ENCODE results near the gene ABCC8.

ABCC8 gene

DNA sequence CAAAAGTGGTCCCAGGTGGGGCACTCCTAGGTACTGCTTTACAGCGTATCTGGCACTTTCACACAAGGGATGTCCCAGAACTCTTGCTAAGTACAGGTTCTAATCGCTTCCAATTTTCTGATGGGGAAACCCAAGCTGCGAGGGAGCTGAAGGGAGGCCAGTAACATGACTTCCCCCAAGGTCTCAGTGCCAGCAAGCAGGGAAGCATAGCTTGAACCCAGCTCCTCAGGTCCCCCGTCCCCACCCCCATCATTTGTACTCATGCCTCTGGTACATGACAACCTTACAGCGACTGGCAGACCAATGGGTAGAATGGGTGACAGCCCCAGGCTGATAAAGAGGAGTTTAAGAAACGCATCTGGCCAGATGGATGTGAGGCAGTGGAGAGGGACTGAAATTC, 716 bp upstream of the ABCC8 start:
- FAIRE-seq: no peak
- TF ChIP-seq POU2F2 (IDR thresholded peaks at IDR 0.05; ENCODE audit: low read depth, low read length) (no peak), PAX5 (IDR thresholded peaks at IDR 0.05; ENCODE audit: insufficient read depth, low read length, severe bottlenecking) (no peak), TAF1 (IDR thresholded peaks at IDR 0.05; ENCODE audit: low read depth, low read length) (no peak), SPI1 (IDR thresholded peaks at IDR 0.05; ENCODE audit: low read depth, low read length) (no peak), POLR2A (IDR thresholded peaks at IDR 0.05; ENCODE audit: low read depth, low read length) (no peak), POLR2AphosphoS5 (IDR thresholded peaks at IDR 0.05; ENCODE audit: low read depth, low read length) (no peak)

GRCh38 chr11:17477084-17477333, 364 bp upstream of the ABCC8 start:
- no peak for FAIRE-seq
- no peak for DNase-seq (ENCODE audit: insufficient read length, low spot score)
- no peak for TF ChIP-seq PAX5 (IDR thresholded peaks at IDR 0.05; ENCODE audit: insufficient read depth, low read length, severe bottlenecking)
- TF ChIP-seq POLR2AphosphoS5 (IDR thresholded peaks at IDR 0.05; ENCODE audit: low read depth, low read length): no peak
- no peak for TF ChIP-seq POLR2A (IDR thresholded peaks at IDR 0.05; ENCODE audit: low read depth, low read length)
- TF ChIP-seq TAF1 (IDR thresholded peaks at IDR 0.05; ENCODE audit: low read depth, low read length): no peak
- TF ChIP-seq SPI1 (IDR thresholded peaks at IDR 0.05; ENCODE audit: low read depth, low read length): no peak
- TF ChIP-seq POU2F2 (IDR thresholded peaks at IDR 0.05; ENCODE audit: low read depth, low read length): no peak

More for the DNA sequence above, 716 bp upstream of the ABCC8 start:
- no peak for DNase-seq (ENCODE audit: insufficient read length, low spot score)

DNA sequence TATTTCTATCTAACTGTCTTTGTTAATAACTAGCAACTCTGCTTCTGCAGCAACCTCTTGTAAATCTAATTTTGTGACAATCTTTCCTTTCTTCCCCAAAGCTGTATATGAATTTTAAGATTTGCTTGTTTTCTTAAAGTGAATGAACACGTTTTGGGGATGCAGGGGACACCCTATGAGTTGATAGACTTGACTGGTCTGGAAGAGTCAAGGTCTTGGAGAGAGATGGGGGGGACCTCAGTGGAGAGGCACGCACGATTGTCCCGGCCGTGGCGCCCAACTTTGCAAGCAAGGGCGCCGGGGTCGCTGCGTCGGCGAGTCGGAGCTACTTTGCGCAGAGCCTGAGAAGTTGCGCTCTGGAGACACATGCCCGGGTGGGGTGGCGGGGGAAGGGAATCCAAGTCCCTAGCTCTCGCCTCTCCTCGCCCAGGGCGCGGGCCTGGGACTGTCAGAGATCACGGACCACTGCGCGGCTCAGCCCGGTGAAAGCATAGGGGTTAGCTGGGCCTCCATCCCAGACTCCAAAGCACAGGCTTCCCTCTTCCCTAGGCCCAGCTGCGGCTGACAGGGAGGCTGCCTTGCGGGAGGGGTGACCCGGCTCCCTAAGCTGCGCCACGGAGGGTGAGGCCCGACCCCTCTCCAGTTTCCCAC, 854 bp downstream of the ABCC8 start:
- FAIRE-seq (no peak), DNase-seq (ENCODE audit: insufficient read length, low spot score) (no peak)
- TF ChIP-seq TAF1 (IDR thresholded peaks at IDR 0.05; ENCODE audit: low read depth, low read length): no peak
- no peak for TF ChIP-seq POLR2AphosphoS5 (IDR thresholded peaks at IDR 0.05; ENCODE audit: low read depth, low read length)
- no peak for TF ChIP-seq POLR2A (IDR thresholded peaks at IDR 0.05; ENCODE audit: low read depth, low read length)
- no peak for TF ChIP-seq SPI1 (IDR thresholded peaks at IDR 0.05; ENCODE audit: low read depth, low read length)
- TF ChIP-seq POU2F2 (IDR thresholded peaks at IDR 0.05; ENCODE audit: low read depth, low read length): no peak
- no peak for TF ChIP-seq PAX5 (IDR thresholded peaks at IDR 0.05; ENCODE audit: insufficient read depth, low read length, severe bottlenecking)

DNA sequence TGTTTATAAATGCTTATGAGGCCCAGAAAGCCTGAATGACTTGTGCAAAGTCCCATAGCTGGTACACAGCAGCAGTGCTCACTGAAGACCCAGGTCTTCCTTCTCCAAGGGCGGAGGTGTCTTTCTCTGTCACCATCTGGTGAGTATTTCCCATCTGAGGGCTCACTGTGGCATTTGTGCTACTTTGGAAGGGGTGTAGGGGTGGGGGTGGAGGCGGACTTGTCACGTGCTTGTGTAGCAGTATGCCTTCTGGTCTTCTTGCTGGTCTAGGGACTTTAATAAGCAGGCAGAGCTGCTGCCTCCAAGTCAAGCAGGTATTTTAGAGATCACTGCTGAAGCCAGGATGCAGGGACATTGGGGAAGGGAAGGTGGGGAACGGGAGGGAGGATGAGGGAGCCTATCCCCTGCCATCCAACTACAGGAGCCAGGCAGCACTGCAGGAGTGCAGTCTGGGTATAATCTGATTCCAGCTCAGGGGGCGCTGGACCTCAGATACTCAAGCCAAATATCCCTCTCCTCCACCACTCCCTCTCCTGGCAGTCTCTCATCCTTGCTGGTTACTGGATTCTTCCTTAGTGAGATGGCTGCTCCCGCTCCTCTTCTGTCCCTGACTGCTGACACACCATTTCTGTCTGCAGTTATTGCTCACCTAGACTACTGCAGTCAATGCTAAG, 3.4 kb downstream of the ABCC8 start:
- DNase-seq (ENCODE audit: insufficient read length, low spot score): no peak
- TF ChIP-seq TAF1 (IDR thresholded peaks at IDR 0.05; ENCODE audit: low read depth, low read length) (no peak), POLR2AphosphoS5 (IDR thresholded peaks at IDR 0.05; ENCODE audit: low read depth, low read length) (no peak), SPI1 (IDR thresholded peaks at IDR 0.05; ENCODE audit: low read depth, low read length) (no peak), POU2F2 (IDR thresholded peaks at IDR 0.05; ENCODE audit: low read depth, low read length) (no peak), POLR2A (IDR thresholded peaks at IDR 0.05; ENCODE audit: low read depth, low read length) (no peak), PAX5 (IDR thresholded peaks at IDR 0.05; ENCODE audit: insufficient read depth, low read length, severe bottlenecking) (no peak)
- no peak for FAIRE-seq

DNA sequence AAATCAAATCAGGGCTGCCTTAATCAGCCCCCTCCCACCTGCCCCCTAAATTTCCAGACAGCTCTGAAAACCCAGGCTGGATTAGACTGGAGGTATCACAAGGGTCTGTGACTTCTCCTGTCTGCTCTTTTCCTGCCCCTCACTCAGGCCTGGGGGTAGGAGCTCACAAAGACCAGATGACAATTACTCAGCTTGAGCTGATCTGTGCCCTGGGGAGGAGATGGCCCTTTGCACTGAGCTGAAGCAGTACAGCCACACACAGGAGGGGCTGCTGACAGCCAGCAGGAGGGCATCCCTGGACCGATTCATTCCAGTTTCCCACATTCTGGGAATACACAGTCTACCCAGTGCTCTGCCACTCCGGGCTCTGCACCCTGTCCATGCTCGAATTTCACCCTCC, 4.2 kb downstream of the ABCC8 start:
- TF ChIP-seq POLR2AphosphoS5 (IDR thresholded peaks at IDR 0.05; ENCODE audit: low read depth, low read length) (no peak), TAF1 (IDR thresholded peaks at IDR 0.05; ENCODE audit: low read depth, low read length) (no peak), POLR2A (IDR thresholded peaks at IDR 0.05; ENCODE audit: low read depth, low read length) (no peak), SPI1 (IDR thresholded peaks at IDR 0.05; ENCODE audit: low read depth, low read length) (no peak), PAX5 (IDR thresholded peaks at IDR 0.05; ENCODE audit: insufficient read depth, low read length, severe bottlenecking) (no peak), POU2F2 (IDR thresholded peaks at IDR 0.05; ENCODE audit: low read depth, low read length) (no peak)
- DNase-seq (ENCODE audit: insufficient read length, low spot score) (no peak), FAIRE-seq (no peak)

GRCh38 chr11:17471501-17471900, 5.1 kb downstream of the ABCC8 start:
- FAIRE-seq: no peak
- TF ChIP-seq TAF1 (IDR thresholded peaks at IDR 0.05; ENCODE audit: low read depth, low read length) (no peak), PAX5 (IDR thresholded peaks at IDR 0.05; ENCODE audit: insufficient read depth, low read length, severe bottlenecking) (no peak), POLR2A (IDR thresholded peaks at IDR 0.05; ENCODE audit: low read depth, low read length) (no peak)
- DNase-seq (ENCODE audit: insufficient read length, low spot score): no peak

- no peak for FAIRE-seq
- no peak for DNase-seq (ENCODE audit: insufficient read length, low spot score)
- TF ChIP-seq TAF1 (IDR thresholded peaks at IDR 0.05; ENCODE audit: low read depth, low read length) (no peak), PAX5 (IDR thresholded peaks at IDR 0.05; ENCODE audit: insufficient read depth, low read length, severe bottlenecking) (no peak), POU2F2 (IDR thresholded peaks at IDR 0.05; ENCODE audit: low read depth, low read length) (no peak), SPI1 (IDR thresholded peaks at IDR 0.05; ENCODE audit: low read depth, low read length) (no peak), POLR2AphosphoS5 (IDR thresholded peaks at IDR 0.05; ENCODE audit: low read depth, low read length) (no peak), POLR2A (IDR thresholded peaks at IDR 0.05; ENCODE audit: low read depth, low read length) (no peak)
Observed at GRCh38 chr11:17469998-17470397, 6.6 kb downstream of the ABCC8 start.

- no peak for TF ChIP-seq POLR2A (IDR thresholded peaks at IDR 0.05; ENCODE audit: low read depth, low read length)
- TF ChIP-seq SPI1 (IDR thresholded peaks at IDR 0.05; ENCODE audit: low read depth, low read length): no peak
- TF ChIP-seq POU2F2 (IDR thresholded peaks at IDR 0.05; ENCODE audit: low read depth, low read length): no peak
- TF ChIP-seq PAX5 (IDR thresholded peaks at IDR 0.05; ENCODE audit: insufficient read depth, low read length, severe bottlenecking): no peak
- TF ChIP-seq TAF1 (IDR thresholded peaks at IDR 0.05; ENCODE audit: low read depth, low read length): no peak
- no peak for TF ChIP-seq POLR2AphosphoS5 (IDR thresholded peaks at IDR 0.05; ENCODE audit: low read depth, low read length)
- FAIRE-seq: no peak
- DNase-seq (ENCODE audit: insufficient read length, low spot score): no peak
Observed at GRCh38 chr11:17468122-17468521, 8.5 kb downstream of the ABCC8 start.

- DNase-seq (ENCODE audit: insufficient read length, low spot score) (no peak), FAIRE-seq (no peak)
- TF ChIP-seq TAF1 (IDR thresholded peaks at IDR 0.05; ENCODE audit: low read depth, low read length) (no peak), POLR2AphosphoS5 (IDR thresholded peaks at IDR 0.05; ENCODE audit: low read depth, low read length) (no peak), PAX5 (IDR thresholded peaks at IDR 0.05; ENCODE audit: insufficient read depth, low read length, severe bottlenecking) (no peak), POLR2A (IDR thresholded peaks at IDR 0.05; ENCODE audit: low read depth, low read length) (no peak)
Observed at GRCh38 chr11:17463546-17464174, 13.0 kb downstream of the ABCC8 start.
